OCI-LY7 (cell line): ENCODE data around the gene MOB3B. TPM values are rescaled to one million over a fixed set of nuclear protein-coding genes. Genes with fewer than 3 reads are reported as not detected.

Source experiments
- BruUV-seq: library from RNA; stranded (reverse); fragments of 400-500 nt; replicated peaks from 2 replicates; lab custom pipeline; 2021; lab: Mats Ljungman, UMichigan
- CTCF ChIA-PET: fragments of 300-600 bp; sonication (Branson Sonifier 250); formaldehyde crosslinking; loops from one replicate; lab custom pipeline; 2022; ENCODE audit warnings: antibody characterized with exemption; ENCODE audit not compliant: unreplicated experiment; lab: Charles Lee
- POLR2A ChIA-PET: fragments of 300-600 bp; sonication (Branson Sonifier 250); formaldehyde crosslinking; loops from one replicate; lab custom pipeline; 2022; ENCODE audit warnings: antibody characterized with exemption; lab: Charles Lee
- DNase-seq: peaks from one replicate; pipeline ENCODE4 v3.0.0-alpha.2; 2015; ENCODE audit warnings: low spot score
- H2AFZ ChIP-seq: fragments of 200-600 bp; sonication (generic), shearing (Covaris generic); 2 replicates; pipeline ENCODE4 v1.6.1; 2014; ENCODE audit warnings: mild to moderate bottlenecking, antibody characterized with exemption, low read length, moderate library complexity
- H3K27ac ChIP-seq: fragments of 200-600 bp; sonication (generic); 2 replicates; pipeline ENCODE4 v1.5.1; 2014; ENCODE audit warnings: mixed run types, low read depth, mild to moderate bottlenecking, moderate library complexity, low read length, inconsistent platforms; ENCODE audit not compliant: poor library complexity, severe bottlenecking
- H3K36me3 ChIP-seq: fragments of 200-600 bp; sonication (generic); 2 replicates; pipeline ENCODE4 v1.6.1; 2014; ENCODE audit warnings: mild to moderate bottlenecking, antibody characterized with exemption, low read length, moderate library complexity, mixed read lengths; ENCODE audit not compliant: insufficient read depth
- H3K4me1 ChIP-seq: fragments of 200-600 bp; sonication (generic); 2 replicates; pipeline ENCODE4 v1.5.1; 2014; ENCODE audit warnings: mild to moderate bottlenecking, low read length; ENCODE audit not compliant: insufficient read depth, poor library complexity, severe bottlenecking
- H3K4me2 ChIP-seq: fragments of 200-600 bp; sonication (generic); 2 replicates; pipeline ENCODE4 v1.6.1; 2014; ENCODE audit warnings: mild to moderate bottlenecking, low read length
- H3K4me3 ChIP-seq: fragments of 200-600 bp; sonication (generic); 2 replicates; pipeline ENCODE4 v1.5.1; 2014; ENCODE audit warnings: mild to moderate bottlenecking, low read depth, low read length; ENCODE audit not compliant: poor library complexity, severe bottlenecking
- H3K79me2 ChIP-seq: fragments of 200-600 bp; sonication (generic); 2 replicates; pipeline ENCODE4 v1.6.1; 2016; ENCODE audit warnings: low read depth, mild to moderate bottlenecking, low read length, moderate library complexity, mixed read lengths; ENCODE audit not compliant: insufficient read depth
- H3K9me2 ChIP-seq: fragments of 200-600 bp; sonication (generic); 2 replicates; pipeline ENCODE4 v1.6.1; 2016; ENCODE audit warnings: mild to moderate bottlenecking, low read length, mixed read lengths; ENCODE audit not compliant: insufficient read depth
- H3K9me3 ChIP-seq: fragments of 200-600 bp; sonication (generic); 2 replicates; pipeline ENCODE4 v1.6.1; 2014; ENCODE audit warnings: mild to moderate bottlenecking, mixed run types, low read length, mixed read lengths
- H4K20me1 ChIP-seq: fragments of 200-600 bp; sonication (generic); 2 replicates; pipeline ENCODE4 v1.6.1; 2014; ENCODE audit warnings: mild to moderate bottlenecking, antibody characterized with exemption, low read length, moderate library complexity, mixed read lengths; ENCODE audit not compliant: insufficient read depth
- CTCF ChIP-seq: fragments of 200-600 bp; sonication (generic); conservative IDR thresholded peaks from 2 replicates; pipeline ENCODE4 v1.5.1; 2014; ENCODE audit warnings: mild to moderate bottlenecking, antibody characterized with exemption, low read length, moderate library complexity, mixed read lengths
- EZH2phosphoT487 ChIP-seq: fragments of 200-600 bp; sonication (generic); IDR thresholded peaks from 2 replicates; pipeline ENCODE4 v1.6.1; 2018; ENCODE audit warnings: low read depth, borderline replicate concordance, mild to moderate bottlenecking, mixed run types, antibody characterized with exemption, low read length, moderate library complexity, mixed read lengths
- intact Hi-C: fragments of 100-400 bp; cut with micrococcal nuclease; formaldehyde crosslinking; loops from one replicate; pipeline ENCODE4 v1.10.0; 2022; ENCODE audit not compliant: unreplicated experiment
- total RNA-seq, 2 experiments: library from RNA; depleted of rRNA in 1 of 2; stranded (reverse); fragments of >200 nt in 1 of 2; shearing (Covaris generic) in 1 of 2; gene quantifications; 2 replicates each; pipeline ENCODE4 v1.2.3, GENCODE V29; 2014 to 2022

MOB3B gene
- total RNA-seq, 2 experiments from 2014 or later = 0.04 TPM; not detected in 1

GRCh38 chr9:27353474-27354229 lies 176.0 kb downstream of the MOB3B start:
- Histone ChIP-seq H3K4me1 (no peaks in the 10 kb centered on the region), H3K4me3 (no peak overlapping the region), H2AFZ (no peak overlapping the region), H3K4me2 (no peak overlapping the region), H3K36me3 (no peaks in the 10 kb centered on the region), H3K9me2 (no peaks in the 10 kb centered on the region), H4K20me1 (no peaks in the 10 kb centered on the region), H3K9me3 (no peaks in the 10 kb centered on the region), H3K79me2 (no peaks in the 10 kb centered on the region), H3K27ac (no peak overlapping the region)
- ChIA-PET POLR2A (interaction anchor here (0.8 kb wide), 1 partner anchor 10 kb away, joined by 5 read pairs; no protein-coding TSS in a partner anchor), CTCF (no interaction called here)
- BruUV-seq = no TSS peak
- TF ChIP-seq CTCF (no peak), EZH2phosphoT487 (no peak)
- intact Hi-C loops = no loop called here
- no peak for DNase-seq

GRCh38 chr9:27353166-27353473 lies 176.5 kb downstream of the MOB3B start:
- no peaks in the 10 kb centered on the region for H4K20me1 ChIP-seq
- no peak overlapping the region for H3K4me3 ChIP-seq
- H3K27ac ChIP-seq = no peak overlapping the region
- BruUV-seq = no TSS peak
- intact Hi-C loops = no loop called here
- TF ChIP-seq CTCF (no peak), EZH2phosphoT487 (no peak)
- ChIA-PET CTCF (no interaction called here), POLR2A (interaction anchor here (0.8 kb wide), 1 partner anchor 11 kb away, joined by 5 read pairs; no protein-coding TSS in a partner anchor)
- H3K9me2 ChIP-seq = no peaks in the 10 kb centered on the region
- DNase-seq = no peak
- no peaks in the 10 kb centered on the region for H3K9me3 ChIP-seq
- no peaks in the 10 kb centered on the region for H3K4me1 ChIP-seq
- H3K4me2 ChIP-seq = no peak overlapping the region
- H2AFZ ChIP-seq = no peak overlapping the region
- no peaks in the 10 kb centered on the region for H3K36me3 ChIP-seq
- no peaks in the 10 kb centered on the region for H3K79me2 ChIP-seq
